Right forelimb (tissue), 1 donor: ENCODE results near the gene VSIR.

Experiments used
- DNase-seq: peaks from one replicate; pipeline ENCODE4 v3.0.0-alpha.2; 2018

Gene VSIR

GRCh38 chr10:71782221-71782916 is 9.0 kb upstream of the VSIR start:
- DNase-seq: no peak

- no peak for DNase-seq
These were observed 7.4 kb upstream of the VSIR start for GRCh38 chr10:71780719-71781118.

GRCh38 chr10:71780156-71780555 is 6.8 kb upstream of the VSIR start:
- no peak for DNase-seq

- no peak for DNase-seq
These were observed 6.3 kb upstream of the VSIR start for GRCh38 chr10:71779641-71780040.

- no peak for DNase-seq
These were observed 4.9 kb upstream of the VSIR start for GRCh38 chr10:71778071-71778825.

- no peak for DNase-seq
These were observed 4.1 kb upstream of the VSIR start for GRCh38 chr10:71777213-71777985.

GRCh38 chr10:71776481-71776925 is 3.2 kb upstream of the VSIR start:
- DNase-seq: no peak

- no peak for DNase-seq
These were observed 1.8 kb upstream of the VSIR start for GRCh38 chr10:71774916-71775702.

GRCh38 chr10:71772832-71773220 is 494 bp downstream of the VSIR start:
- no peak for DNase-seq

GRCh38 chr10:71771821-71772617 is 1.3 kb downstream of the VSIR start:
- DNase-seq: no peak

GRCh38 chr10:71771204-71771603 is 2.1 kb downstream of the VSIR start:
- no peak for DNase-seq

- no peak for DNase-seq
These were observed 2.5 kb downstream of the VSIR start for GRCh38 chr10:71770789-71771188.

- no peak for DNase-seq
These were observed 3.1 kb downstream of the VSIR start for GRCh38 chr10:71770255-71770654.

- no peak for DNase-seq
These were observed 4.0 kb downstream of the VSIR start for GRCh38 chr10:71769279-71769823.

- DNase-seq: no peak
These were observed 5.8 kb downstream of the VSIR start for GRCh38 chr10:71767420-71768035.

GRCh38 chr10:71766717-71767419 is 6.5 kb downstream of the VSIR start:
- peak; percentile 61 for DNase-seq

GRCh38 chr10:71765906-71766716 is 7.2 kb downstream of the VSIR start:
- DNase-seq: no peak

GRCh38 chr10:71765176-71765904 is 8.0 kb downstream of the VSIR start:
- DNase-seq: no peak
